Measurements from ENCODE around the gene PRKAR1B. TPM values are rescaled to one million over a fixed set of nuclear protein-coding genes. Genes with fewer than 3 reads are reported as not detected.
"Not testable (repeated sequence)": the region's sequence is repeated elsewhere in the genome, so short reads cannot be mapped to it uniquely, and the experiment has no call there.

PRKAR1B gene
- polyA plus RNA-seq, 5 donors = 28.8 to 46.7 (median 34.7) TPM

- DNase-seq = no peak
Measured at GRCh38 chr7:760006-760405, 32.9 kb upstream of the PRKAR1B start.

DNA sequence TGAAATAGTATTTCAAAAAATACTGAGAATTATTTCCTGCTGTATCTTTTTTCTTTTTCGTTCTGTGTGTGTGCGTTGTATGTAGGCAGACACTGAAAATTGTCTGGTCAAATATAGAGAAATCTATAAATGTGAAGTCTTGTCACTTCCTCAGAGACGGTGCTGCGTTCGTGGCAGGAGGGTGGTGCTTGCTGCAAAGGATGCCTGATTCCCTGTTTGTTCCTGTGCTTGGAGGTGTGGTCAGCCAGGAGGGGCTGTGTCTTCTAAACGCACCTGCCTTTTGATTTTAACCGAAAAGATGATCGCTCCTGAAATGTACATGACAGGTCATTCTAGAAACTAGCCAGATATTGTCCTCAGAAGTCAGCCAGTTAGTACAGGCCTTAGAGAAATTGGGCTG, 32.5 kb upstream of the PRKAR1B start:
- no peak for DNase-seq

DNA sequence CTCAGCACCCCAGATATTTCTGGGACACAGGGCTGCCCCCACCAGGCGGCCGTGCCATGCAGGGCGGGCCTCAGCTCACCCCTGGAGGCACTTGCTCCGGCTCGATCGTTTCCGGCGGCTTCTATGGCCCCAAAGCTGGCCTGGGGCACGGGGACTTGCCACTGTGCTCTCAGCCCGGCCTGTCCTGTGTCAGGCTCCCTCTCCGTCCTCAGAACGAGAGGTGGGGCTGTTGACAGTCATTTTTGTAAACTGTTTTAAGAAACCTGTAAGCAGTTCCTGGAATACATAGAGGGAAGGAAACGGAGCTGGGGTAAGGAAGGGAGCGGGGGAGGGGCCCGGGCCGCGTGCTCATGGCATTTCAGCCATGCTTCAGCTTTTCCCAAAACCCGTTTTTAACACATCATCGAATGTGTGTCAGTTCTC, 30.7 kb upstream of the PRKAR1B start:
- no peak for DNase-seq

DNA sequence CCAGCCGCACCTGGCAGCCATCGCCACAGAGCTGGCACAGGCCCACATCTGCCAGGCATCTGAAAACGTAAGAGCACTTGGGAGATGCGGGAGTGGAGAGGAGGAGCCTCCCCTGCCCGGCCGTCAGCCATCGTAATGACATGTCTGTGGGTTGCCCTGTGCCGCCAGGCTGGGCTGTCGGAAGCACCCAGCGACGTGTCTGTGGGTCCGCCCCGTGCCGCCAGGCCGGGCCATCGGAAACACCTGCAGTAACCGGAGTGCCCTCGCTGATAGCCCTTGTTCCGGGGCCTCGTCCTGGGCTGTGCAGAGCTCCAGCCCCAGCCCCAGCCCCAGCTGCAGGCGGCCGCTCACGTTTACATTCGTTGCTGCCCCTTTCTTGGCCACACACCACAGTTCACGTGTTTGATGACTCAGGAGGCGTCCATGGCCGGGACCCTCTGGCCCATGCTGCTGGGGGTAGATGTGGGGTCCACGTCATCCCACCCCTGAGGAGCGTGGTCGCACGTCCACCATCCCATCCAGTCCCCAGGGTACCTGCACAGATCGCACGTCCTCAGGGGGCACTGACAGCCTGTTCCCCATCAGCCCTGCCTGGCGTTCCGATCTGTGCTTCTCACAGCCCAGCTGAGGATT, 30.0 kb upstream of the PRKAR1B start:
- DNase-seq = no peak

DNA sequence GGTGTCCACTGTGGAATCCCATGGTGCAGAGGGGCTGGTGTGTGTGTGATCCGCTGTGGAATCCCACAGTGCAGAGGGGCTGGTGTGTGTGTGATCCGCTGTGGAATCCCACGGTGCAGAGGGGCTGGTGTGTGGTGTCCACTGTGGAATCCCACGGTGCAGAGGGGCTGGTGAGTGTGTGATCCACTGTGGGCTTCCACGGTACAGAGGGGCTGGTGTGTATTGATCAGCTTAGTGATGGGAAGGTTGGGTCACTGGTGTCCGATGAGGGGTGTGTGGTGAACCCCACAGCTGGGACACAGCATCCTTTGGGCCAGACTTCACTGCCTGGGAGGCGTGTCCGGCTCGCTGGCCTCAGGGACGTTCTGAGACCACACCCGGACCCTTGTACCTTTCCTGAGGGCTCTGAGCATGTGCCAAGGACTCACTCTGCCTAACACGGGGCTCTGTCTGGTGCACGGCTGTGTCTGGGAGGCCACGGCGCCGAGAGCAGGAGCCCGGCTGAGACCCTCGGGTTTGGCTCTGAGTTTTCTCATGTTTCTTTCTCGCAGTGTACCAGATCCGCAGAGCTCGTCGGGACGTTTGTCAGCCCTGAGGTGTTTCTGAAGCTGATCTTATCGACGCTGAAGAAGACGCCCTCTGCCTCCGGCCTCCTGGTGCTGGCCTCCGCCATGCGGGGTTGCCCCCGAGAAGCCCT, 29.3 kb upstream of the PRKAR1B start:
- DNase-seq = no peak

GRCh38 chr7:755413-755805, 28.3 kb upstream of the PRKAR1B start:
- no peak for DNase-seq

- DNase-seq = no peak
Measured at GRCh38 chr7:754531-755412, 27.7 kb upstream of the PRKAR1B start.

DNA sequence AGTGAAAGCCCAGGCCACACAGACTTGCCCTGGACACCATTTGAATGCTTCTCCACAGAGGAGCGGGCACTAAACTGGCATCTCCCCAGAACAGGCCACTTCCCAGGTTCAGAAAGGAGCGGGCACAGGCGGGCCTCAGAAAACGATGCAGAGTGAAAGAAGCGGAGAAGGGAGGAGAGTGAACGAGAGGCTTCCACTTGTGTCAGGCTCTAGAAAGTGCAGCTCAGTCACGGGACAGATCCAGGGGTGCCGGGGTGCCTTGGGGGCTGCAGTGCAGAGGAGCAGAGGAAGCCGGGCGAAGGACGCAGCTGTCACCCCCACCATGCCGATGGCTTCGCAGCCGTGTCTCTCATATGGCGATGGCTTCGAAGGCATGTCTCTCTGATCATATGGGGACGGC, 26.1 kb upstream of the PRKAR1B start:
- DNase-seq = no peak

GRCh38 chr7:752256-752655, 25.2 kb upstream of the PRKAR1B start:
- not testable (repeated sequence) for DNase-seq

DNA sequence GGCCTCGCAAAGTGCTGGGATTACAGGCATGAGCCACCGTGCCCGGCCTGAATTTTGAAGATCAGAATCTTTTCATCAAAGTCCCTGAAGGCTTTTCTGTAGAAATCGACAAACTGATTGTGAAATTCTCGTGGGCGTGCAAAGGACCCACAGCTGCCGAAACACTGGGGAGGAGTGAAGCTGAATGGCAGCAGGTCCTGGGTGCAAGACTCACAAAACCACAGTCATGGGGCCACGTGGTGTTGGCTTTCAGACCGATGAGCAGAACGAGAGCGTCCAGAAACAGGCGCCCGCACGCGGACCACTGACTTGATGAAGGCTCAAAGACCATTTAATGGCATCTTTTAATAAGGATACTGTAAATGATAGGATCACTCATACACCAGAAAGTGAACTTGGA, 24.7 kb upstream of the PRKAR1B start:
- DNase-seq = no peak

- DNase-seq = no peak
Measured at GRCh38 chr7:750111-750905, 23.2 kb upstream of the PRKAR1B start.

DNA sequence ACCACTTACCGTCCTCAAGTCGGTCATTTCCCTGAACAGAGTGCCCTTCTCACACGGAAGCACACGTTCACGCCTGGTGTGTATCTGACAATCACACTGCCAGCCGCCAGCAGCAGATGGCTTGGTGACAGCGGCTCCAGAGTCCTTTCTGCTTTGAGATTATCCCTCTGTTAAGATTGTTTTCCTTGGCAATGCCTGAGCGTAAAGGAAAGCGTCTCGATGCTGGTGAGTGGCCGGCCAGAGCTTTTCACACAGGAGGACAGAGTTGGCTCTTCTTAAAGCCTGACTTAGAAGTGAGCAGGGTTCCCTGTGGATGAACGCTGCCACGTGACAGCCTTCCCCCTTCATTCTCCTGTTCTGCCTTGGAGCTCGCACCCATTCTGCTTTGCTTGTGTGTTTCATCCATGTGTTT, 22.1 kb upstream of the PRKAR1B start:
- DNase-seq = no peak

- no peak for DNase-seq
Measured at GRCh38 chr7:748446-748845, 21.4 kb upstream of the PRKAR1B start.

DNA sequence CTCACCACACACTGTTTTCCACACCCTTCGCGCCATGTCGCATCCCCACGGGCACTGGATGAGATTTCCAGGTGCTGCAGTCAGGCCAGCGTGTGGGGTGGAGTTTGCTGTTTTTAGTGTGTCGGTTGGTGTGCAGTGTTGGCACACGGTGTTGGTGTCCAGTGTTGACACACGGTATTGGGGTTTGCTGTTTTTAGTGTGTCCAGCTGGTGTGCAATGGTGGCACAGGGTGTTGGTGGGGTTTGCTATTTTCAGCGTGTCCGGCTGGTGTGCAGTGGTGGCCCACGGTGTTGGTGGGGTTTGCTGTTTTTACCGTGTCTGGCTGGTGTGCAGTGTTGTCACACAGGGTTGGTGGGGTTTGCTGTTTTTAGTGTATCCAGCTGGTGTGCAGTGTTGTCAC, 20.1 kb upstream of the PRKAR1B start:
- DNase-seq = no peak

GRCh38 chr7:746155-747061, 19.3 kb upstream of the PRKAR1B start:
- no peak for DNase-seq

DNA sequence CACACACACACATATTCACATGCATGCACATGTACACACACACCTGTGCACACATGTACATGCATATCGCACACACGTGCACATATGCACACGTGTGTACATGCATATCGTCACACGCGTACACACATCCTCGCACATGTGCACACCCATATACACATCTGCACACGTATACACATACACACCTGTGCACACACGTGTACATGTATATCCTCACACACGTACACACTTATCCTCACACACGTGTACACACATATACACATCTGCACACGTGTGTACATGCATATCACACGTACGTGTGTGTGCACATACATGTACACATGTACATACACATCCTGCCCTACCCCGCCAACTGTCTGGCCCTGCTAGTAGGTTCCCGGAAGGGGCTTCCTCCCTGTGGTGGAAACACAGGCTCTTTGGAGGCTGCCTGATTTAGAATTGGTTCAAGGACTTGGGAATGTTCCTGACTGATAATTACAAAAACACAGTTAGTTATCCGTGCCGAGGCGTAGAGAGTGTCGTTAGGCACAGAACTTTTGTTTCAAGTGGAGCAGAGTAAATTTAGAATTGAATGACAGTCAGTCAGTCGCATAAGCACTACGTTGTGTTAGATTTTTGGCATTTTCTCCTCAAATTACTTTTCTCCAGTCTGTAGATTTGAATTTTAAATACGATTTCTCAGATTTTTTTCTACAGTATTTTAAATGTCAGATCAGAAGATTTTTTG, 18.5 kb upstream of the PRKAR1B start:
- no peak for DNase-seq

- DNase-seq = no peak
Measured at GRCh38 chr7:744854-745430, 17.9 kb upstream of the PRKAR1B start.

- not testable (repeated sequence) for DNase-seq
Measured at GRCh38 chr7:744128-744520, 17.0 kb upstream of the PRKAR1B start.

DNA sequence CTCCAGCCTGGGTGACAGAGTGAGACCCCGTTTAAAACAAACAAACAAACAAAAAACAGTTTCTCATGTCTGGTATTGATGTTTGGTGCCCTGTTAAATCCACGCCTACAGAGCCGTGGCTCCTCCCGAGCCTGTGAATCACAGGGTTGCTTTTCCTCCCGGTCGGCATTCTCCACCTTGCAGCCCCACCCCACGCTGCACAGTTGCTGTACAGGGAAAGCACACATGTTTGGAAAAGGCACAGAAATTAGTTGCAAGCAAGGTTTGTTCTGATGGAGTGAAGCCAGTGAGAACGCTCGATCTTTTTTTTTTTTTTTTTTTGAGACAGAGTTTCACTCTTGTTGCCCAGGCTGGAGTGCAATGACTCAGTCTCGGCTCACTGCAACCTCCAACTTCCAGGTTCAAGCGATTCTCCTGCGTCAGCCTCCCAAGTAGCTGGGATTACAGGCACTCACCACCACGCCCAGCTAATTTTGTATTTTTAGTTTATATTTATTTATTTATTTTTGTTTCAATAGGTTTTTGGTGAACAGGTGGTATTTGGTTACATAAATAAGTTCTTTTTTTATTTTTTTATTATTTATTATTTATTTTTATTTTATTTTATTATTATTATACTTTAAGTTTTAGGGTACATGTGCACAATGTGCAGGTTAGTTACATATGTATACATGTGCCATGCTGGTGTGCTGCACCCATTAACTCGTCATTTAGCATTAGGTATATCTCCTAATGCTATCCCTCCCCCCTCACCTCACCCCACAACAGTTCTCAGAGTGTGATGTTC, 16.5 kb upstream of the PRKAR1B start:
- DNase-seq = not testable (repeated sequence)
